Measurements from ENCODE around the gene FYCO1. TPM values are rescaled to one million over a fixed set of nuclear protein-coding genes. Genes with fewer than 3 reads are reported as not detected.

The FYCO1 gene
- total RNA-seq, 4 donors from 2014 or later: 38.2 to 66.6 (median 50.5) TPM

- no peak overlapping the region for H3K4me3 ChIP-seq (replicated peaks in 1 of 3)
- H3K36me3 ChIP-seq: no peaks in the 10 kb centered on the region
- H3K27ac ChIP-seq: no peak overlapping the region
- 97 to 98% methylated on average over 1 of the region's 1 CpG for WGBS, 2 donors
- no peak for TF ChIP-seq CTCF (IDR thresholded peaks at IDR 0.05)
- TF ChIP-seq POLR2A (IDR thresholded peaks at IDR 0.05): no peak
- no peaks in the 10 kb centered on the region for H3K4me1 ChIP-seq
- H3K27me3 ChIP-seq: no peaks in the 10 kb centered on the region
- intact Hi-C loops (cut with DNase I): no loop called here
- H3K9me3 ChIP-seq: no peaks in the 10 kb centered on the region
- DNase-seq: no peak
Measured at GRCh38 chr3:46019707-46020106, 24.1 kb upstream of the FYCO1 start.

- H3K27ac ChIP-seq: no peak overlapping the region
- WGBS, 2 donors: 65 to 92% methylated on average over 2 of the region's 2 CpGs
- no peaks in the 10 kb centered on the region for H3K36me3 ChIP-seq
- no peaks in the 10 kb centered on the region for H3K27me3 ChIP-seq
- TF ChIP-seq CTCF (IDR thresholded peaks at IDR 0.05): no peak
- TF ChIP-seq POLR2A (IDR thresholded peaks at IDR 0.05): no peak
- H3K4me1 ChIP-seq: no peaks in the 10 kb centered on the region
- no peaks in the 10 kb centered on the region for H3K9me3 ChIP-seq
- DNase-seq: no peak
- intact Hi-C loops (cut with DNase I): no loop called here
- H3K4me3 ChIP-seq (replicated peaks in 1 of 3): no peak overlapping the region
Measured at GRCh38 chr3:46017720-46018119, 22.1 kb upstream of the FYCO1 start.

- intact Hi-C loops (cut with DNase I): no loop called here
- no peak for TF ChIP-seq CTCF (IDR thresholded peaks at IDR 0.05)
- no peak for TF ChIP-seq POLR2A (IDR thresholded peaks at IDR 0.05)
- H3K4me3 ChIP-seq (replicated peaks in 1 of 3): no peak overlapping the region
- H3K9me3 ChIP-seq: no peaks in the 10 kb centered on the region
- H3K27ac ChIP-seq: no peak overlapping the region
- WGBS, 2 donors: 82% methylated on average over 7 of the region's 7 CpGs
- H3K36me3 ChIP-seq: no peaks in the 10 kb centered on the region
- DNase-seq: no peak
- H3K27me3 ChIP-seq: no peaks in the 10 kb centered on the region
- H3K4me1 ChIP-seq: no peaks in the 10 kb centered on the region
Measured at GRCh38 chr3:46013316-46014094, 17.9 kb upstream of the FYCO1 start.

- H3K9me3 ChIP-seq: no peaks in the 10 kb centered on the region
- WGBS, 2 donors: 83 to 90% methylated on average over 4 of the region's 4 CpGs
- H3K4me1 ChIP-seq: peaks cover 0 to 2% of the 10 kb centered on the region in 2 donors
- no peaks in the 10 kb centered on the region for H3K27me3 ChIP-seq
- no peak for TF ChIP-seq POLR2A (IDR thresholded peaks at IDR 0.05)
- TF ChIP-seq CTCF (IDR thresholded peaks at IDR 0.05): no peak
- DNase-seq: no peak
- H3K27ac ChIP-seq: no peak overlapping the region
- no peaks in the 10 kb centered on the region for H3K36me3 ChIP-seq
- intact Hi-C loops (cut with DNase I): no loop called here
- no peak overlapping the region for H3K4me3 ChIP-seq (replicated peaks in 1 of 3)
Measured at GRCh38 chr3:46012246-46012645, 16.6 kb upstream of the FYCO1 start.

- DNase-seq: no peak
- Histone ChIP-seq H3K9me3 (no peaks in the 10 kb centered on the region), H3K27me3 (no peaks in the 10 kb centered on the region), H3K36me3 (no peaks in the 10 kb centered on the region), H3K27ac (no peak overlapping the region), H3K4me1 (peaks cover 0 to 14% of the 10 kb centered on the region in 2 donors), H3K4me3 (replicated peaks in 1 of 3) (no peak overlapping the region)
- intact Hi-C loops (cut with DNase I): no loop called here
- TF ChIP-seq POLR2A (IDR thresholded peaks at IDR 0.05) (no peak), CTCF (IDR thresholded peaks at IDR 0.05) (no peak)
- WGBS, 2 donors: 95 to 96% methylated on average over 2 of the region's 2 CpGs
Measured at GRCh38 chr3:46010519-46011113, 15.0 kb upstream of the FYCO1 start.

Measured in thyroid gland (tissue), 4 donors.